SK-N-MC (cell line): Measurements from ENCODE around the gene GBX2.

Source experiments
- EZH2 ChIP-seq: fragments of 200-600 bp; sonication (generic); IDR thresholded peaks from one replicate; pipeline ENCODE4 v1.6.1; 2017; ENCODE audit warnings: antibody characterized with exemption
- POLR2AphosphoS5 ChIP-seq: IDR thresholded peaks from 2 replicates; pipeline ENCODE4 v1.6.1; 2012; ENCODE audit warnings: mild to moderate bottlenecking, low read depth, low read length, borderline replicate concordance

DNA sequence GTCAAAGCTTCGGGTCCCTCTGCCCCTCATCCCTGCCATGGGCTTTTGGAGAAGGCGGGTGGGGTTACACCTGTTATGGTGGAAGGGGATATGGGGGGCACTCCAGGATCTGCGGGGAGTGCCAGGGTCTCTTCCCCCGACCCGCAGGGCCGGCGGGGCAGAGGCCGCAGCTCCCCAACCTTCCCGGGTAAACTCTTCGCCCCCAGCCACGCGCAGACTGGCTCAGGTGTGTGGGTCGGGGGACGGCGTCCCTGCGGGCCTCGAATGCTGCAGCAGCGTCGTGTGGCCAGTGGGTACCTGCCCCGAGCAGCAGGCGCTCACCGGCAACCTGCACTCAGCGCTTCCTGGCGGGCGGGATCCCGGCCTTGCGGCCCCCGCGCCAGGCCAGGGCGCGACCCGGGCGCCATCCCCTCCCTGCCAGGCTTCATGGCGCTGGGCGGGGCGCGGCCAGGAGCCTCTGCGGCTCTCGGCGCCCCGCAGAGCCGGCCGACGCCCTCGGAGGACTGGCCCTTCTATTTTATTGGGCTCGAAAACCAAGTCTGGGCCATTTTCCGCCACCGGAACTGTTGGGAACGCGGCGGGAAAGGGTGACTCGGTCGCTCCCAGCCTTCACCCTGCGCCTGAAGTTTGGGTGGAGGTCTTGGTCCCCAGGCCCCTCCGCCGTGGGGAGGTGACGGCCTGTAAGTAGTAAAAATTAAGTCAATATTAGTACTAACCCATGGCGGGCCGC lies 4.5 kb downstream of the GBX2 start:
- TF ChIP-seq POLR2AphosphoS5 (no peak), EZH2 (no peak)
